Fibroblast of skin of left biceps (primary cell): Measurements from ENCODE around the gene TDRKH.
A peak's percentile ranks its signal among the peaks of the same experiment; 100 is the strongest.
"Not testable (repeated sequence)": the region's sequence is repeated elsewhere in the genome, so short reads cannot be mapped to it uniquely, and the experiment has no call there.

Experiments used
- DNase-seq, 2 experiments: peaks; one replicate each; pipeline ENCODE4 v3.0.0-alpha.2; 2013; ENCODE audit warnings: low read depth in 2 of 2

Gene TDRKH

GRCh38 chr1:151762941-151763921, 27.1 kb downstream of the TDRKH start, which contains the start of gene MRPL9:
Gene MRPL9, minus strand, starts transcription at chr1:151763496. Its CDS starts 17 bp downstream, at chr1:151763479.
- DNase-seq = peak; percentile 31 to 44

GRCh38 chr1:151760597-151761385, 29.5 kb downstream of the TDRKH start:
- no peak for DNase-seq

- DNase-seq = no peak
Measured at GRCh38 chr1:151759241-151759640, 31.1 kb downstream of the TDRKH start.

- DNase-seq = no peak
Measured at GRCh38 chr1:151756291-151756690, 34.0 kb downstream of the TDRKH start.

GRCh38 chr1:151741516-151741915, 48.8 kb downstream of the TDRKH start:
- no peak for DNase-seq

- no peak for DNase-seq
Measured at GRCh38 chr1:151739590-151740355, 50.5 kb downstream of the TDRKH start.

- no peak for DNase-seq
Measured at GRCh38 chr1:151737479-151737878, 52.8 kb downstream of the TDRKH start.

- no peak for DNase-seq
Measured at GRCh38 chr1:151737026-151737425, 53.3 kb downstream of the TDRKH start.

- not testable (repeated sequence) for DNase-seq
Measured at GRCh38 chr1:151733995-151734394, 56.3 kb downstream of the TDRKH start.

GRCh38 chr1:151733126-151733525, 57.2 kb downstream of the TDRKH start:
- DNase-seq = no peak

- DNase-seq = no peak
Measured at GRCh38 chr1:151729966-151730291, 60.4 kb downstream of the TDRKH start.

GRCh38 chr1:151729157-151729965, 60.9 kb downstream of the TDRKH start:
- no peak for DNase-seq

GRCh38 chr1:151728151-151729054, 61.9 kb downstream of the TDRKH start:
- peak; percentile 23 to 24 for DNase-seq

GRCh38 chr1:151723726-151724370, 66.5 kb downstream of the TDRKH start:
- no peak for DNase-seq
